GM18499 (cell line): Measurements from ENCODE around the gene BMP3.
"Not testable (repeated sequence)": the region's sequence is repeated elsewhere in the genome, so short reads cannot be mapped to it uniquely, and the experiment has no call there.

ENCODE experiments used
- ATAC-seq: cut with Tn5 transposase; IDR thresholded peaks from one replicate; pipeline ENCODE4 v1.9.1; 2021; ENCODE audit warnings: moderate number of reproducible peaks; ENCODE audit not compliant: insufficient read depth, unreplicated experiment

The BMP3 gene, protein sequence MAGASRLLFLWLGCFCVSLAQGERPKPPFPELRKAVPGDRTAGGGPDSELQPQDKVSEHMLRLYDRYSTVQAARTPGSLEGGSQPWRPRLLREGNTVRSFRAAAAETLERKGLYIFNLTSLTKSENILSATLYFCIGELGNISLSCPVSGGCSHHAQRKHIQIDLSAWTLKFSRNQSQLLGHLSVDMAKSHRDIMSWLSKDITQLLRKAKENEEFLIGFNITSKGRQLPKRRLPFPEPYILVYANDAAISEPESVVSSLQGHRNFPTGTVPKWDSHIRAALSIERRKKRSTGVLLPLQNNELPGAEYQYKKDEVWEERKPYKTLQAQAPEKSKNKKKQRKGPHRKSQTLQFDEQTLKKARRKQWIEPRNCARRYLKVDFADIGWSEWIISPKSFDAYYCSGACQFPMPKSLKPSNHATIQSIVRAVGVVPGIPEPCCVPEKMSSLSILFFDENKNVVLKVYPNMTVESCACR

GRCh38 chr4:81030061-81030980 lies at the start of gene BMP3:
Gene BMP3 (plus strand): TSS chr4:81030708. CDS start chr4:81031285, 577 bp downstream.
- no peak for ATAC-seq

- no peak for ATAC-seq
These were observed 44.5 kb upstream of the BMP3 start for GRCh38 chr4:80986011-80986410.

GRCh38 chr4:80989921-80990544 lies 40.5 kb upstream of the BMP3 start:
- no peak for ATAC-seq

- no peak for ATAC-seq
These were observed 39.7 kb upstream of the BMP3 start for GRCh38 chr4:80990851-80991250.

DNA sequence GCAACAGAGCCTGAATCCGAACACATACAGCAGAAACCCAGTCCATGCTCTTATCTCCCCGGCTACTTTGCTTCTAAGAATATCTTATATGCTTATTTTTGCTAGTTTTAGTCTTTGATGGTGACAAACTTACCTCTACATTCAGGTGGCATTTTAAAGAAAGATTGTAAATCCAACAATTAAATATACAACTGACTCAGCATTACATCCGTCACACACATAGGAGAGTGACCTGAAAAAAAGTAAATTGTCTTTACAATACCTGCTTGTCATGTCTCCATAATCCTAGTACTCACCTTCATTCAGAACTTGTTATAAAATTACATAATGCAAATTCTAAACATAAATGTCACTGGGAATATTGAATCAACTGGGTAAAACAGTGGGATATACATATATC lies 30.6 kb upstream of the BMP3 start:
- ATAC-seq = no peak

DNA sequence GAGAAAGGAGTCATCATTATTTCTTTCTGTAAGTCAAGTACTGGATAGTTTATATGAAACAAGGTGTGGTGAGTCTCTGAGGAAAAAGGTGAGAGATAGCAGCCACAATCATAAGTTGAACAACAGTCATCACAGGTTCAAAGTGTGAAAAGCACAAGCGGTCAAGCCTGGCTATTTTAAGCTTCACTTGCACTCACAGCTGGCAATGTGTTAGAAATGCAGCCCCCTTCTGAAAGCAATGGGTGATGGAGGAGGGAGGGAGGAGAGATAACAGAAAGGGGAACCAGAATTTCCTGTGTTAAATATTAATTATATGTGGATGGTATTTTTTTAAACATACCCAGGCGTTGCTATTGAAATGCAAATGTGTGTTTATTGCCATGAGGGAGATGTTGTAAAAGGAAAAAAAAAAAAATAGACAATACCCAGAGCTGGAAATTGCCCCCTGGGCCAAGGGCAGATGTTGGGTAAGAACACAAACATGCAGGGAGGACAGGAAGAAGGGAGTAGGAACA lies 26.9 kb upstream of the BMP3 start:
- peak; percentile 89 for ATAC-seq

GRCh38 chr4:81007417-81007816 lies 23.1 kb upstream of the BMP3 start:
- no peak for ATAC-seq

GRCh38 chr4:81016566-81016965 lies 13.9 kb upstream of the BMP3 start:
- not testable (repeated sequence) for ATAC-seq

DNA sequence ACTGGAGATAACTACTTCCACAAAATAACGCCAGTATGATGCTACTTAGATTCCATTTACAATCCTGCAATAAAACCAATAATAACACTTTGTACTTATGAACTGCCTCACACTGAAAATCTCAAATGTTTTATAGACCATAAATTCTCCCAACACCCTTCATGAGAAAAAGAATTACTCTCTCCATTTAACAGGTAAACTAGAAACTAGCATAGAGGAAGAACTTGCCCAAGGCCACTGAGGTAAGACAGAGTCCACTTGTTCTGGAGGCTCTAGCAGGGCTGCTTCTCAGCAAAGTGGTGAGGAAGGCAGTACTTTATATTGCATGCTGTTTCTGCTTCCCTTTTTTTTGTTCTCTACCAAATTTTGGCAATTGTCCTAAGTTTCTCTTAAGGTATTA lies 11.5 kb upstream of the BMP3 start:
- no peak for ATAC-seq

DNA sequence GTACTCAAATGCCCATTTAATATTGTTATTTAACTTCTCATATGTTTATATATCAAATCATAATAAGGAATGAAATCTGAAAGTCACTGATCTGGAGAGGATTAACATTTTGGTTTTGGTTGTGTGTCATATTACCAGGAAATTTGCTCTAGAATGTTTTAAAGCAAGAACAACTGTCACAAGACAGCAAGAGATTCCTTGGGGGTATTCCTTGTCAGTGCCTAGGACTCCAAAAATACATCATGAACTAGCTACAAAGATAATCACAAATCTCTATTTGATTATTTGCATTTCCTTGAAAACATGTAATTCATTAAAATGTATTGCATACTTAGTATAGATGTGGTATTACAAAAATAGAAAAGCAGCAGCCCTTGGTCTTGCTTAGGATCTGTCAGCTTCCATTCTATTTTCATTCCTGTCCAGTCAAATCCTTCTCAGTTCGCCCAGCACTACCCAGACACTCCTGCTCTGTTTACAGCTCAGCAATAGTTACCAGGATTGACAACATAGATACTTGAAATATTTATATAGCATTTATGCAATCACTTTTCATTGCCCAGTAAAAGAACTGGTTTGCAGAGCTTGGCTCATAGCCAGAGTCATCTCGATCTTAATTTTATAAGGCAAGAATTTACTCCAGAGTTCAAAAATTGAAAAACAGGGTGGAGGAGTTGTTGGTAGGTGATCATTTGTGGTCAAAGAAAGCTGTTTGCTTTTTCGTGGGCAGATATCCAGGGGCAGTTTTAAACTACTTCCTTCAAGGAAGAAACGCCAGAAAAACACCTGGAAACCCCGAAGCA lies 9.2 kb upstream of the BMP3 start:
- no peak for ATAC-seq

DNA sequence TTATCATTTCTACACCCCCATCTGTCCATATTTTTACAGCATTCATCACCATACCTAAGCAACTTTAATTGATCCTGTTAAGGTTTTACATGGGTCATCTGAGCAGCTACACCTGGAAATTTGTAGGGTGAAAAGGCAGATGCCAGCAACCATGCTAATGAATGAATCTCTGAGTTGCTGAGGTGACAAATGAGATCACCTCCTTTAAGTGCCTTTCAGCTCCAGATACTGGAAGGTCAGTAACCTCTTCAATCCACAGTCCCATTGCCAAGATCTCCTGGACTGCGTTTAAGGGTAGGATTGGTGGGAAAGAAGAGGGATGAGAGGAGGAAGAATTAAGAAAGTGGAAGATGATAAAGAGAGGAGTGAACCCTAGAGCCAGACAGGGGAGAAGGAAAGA lies 8.5 kb upstream of the BMP3 start:
- ATAC-seq = no peak

- no peak for ATAC-seq
These were observed 7.0 kb upstream of the BMP3 start for GRCh38 chr4:81023484-81023883.

- ATAC-seq = no peak
These were observed 678 bp downstream of the BMP3 start for GRCh38 chr4:81030981-81031791.

DNA sequence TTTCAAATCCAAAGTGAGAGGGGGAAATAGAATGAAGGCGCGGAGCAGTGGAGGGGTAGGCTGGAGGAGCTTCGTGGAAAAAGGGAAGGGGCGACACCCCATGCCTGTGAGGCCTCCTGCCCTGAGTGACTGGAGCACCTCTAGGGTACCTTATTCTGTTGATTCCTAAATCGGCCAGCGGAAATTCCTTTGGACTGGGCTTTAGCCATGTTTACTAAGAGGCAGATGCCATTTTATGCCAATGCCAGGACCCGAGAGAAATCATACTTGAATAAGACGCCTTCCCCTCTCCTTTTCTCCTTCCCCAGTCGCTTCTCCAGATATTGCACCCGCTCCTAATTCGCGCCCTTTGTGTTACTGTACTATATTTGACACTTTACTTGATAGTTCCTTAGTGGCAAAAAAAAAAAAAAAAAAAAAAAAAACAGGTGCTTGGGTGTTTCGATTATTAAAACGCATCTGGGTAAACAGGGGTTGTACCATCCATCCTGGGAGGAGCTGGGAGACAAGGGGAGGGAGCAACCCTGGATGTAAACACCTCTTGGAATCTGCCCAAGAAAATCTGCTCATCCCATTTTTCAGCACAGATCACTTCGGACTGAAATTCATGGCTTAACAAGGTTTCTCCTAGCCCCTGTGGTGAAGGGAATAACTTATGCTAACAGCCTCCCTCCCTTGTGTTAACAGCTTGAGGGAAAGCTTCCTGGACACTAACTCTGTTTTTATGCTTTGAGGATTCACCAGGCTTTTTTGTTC lies 1.5 kb downstream of the BMP3 start:
- ATAC-seq = no peak

DNA sequence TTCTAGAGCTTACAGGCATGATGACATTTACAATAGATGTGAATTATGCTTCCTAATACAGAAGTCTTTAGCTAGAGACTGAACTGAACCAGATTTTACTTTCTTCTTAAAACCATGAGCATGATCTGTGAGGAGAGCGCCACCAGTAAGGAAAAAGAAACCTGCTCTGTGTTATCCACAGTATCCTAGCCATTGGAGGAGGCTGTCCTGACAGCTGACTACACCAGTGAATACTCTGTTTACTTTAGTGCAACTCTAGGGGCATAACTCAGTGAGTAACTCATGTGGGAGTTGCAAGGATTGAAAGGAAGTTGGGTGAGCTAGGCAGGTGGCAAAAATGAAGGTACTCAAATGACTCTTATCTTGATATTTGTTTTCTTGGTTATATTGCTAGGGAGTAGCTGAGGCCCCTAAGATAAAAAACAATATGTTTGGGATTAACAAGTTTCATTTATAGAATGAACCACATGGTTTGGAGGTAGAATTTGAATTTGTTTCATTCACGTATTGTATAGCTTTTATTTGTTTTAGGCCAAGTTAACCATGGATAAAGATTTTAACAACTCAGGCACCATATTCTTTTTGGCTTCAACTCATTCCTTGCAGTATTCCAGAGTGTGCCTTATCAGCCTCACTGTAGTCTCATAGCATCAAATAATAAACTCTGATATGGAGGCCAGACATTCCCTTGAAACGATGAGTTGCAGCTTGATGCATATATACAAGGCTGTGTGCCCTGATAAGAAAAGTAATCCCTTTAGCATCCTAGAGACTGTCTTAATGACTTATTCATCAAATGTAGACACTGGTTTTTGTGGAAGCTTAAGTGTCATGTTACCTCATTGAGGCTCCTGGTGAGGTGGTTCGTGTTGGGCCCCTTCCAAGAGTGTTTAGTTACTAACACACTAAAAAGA lies 2.5 kb downstream of the BMP3 start:
- no peak for ATAC-seq

DNA sequence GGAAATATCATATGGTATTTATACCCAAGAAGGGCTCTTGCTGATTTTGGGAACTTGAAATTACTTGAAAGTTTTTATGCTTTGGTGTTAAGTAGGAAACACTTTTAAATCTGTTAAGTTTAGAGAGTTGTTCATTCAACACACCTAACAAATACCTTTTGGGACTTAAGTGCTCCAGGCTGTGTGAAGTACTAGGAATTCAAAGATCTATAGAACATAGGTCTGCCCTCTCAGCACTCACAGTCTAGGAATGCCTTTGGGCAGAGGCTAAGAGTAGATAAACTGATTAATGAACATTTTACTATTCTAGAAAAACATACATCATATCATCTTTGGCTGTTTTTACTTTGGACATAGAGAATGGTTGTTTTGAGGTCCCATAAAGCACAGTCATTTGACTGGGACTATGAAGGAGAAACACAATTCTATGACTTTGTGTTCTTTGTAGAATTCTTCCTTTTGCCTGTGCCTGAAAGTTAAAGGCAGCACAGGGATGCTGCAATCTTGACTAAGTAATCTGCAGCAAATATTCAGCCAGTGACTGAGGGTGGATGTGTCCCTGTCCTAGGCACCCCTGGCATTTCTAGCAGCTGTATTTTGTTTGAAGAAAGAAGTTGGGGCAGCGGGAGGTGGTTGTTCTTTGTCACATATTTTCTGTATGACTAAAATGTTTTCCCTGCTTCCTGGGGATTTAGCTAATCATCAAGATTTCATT lies 8.3 kb downstream of the BMP3 start:
- ATAC-seq = no peak
